HG03521 (cell line): ENCODE results near the gene CLEC2B.

Experiments
- ATAC-seq: cut with Tn5 transposase; IDR thresholded peaks from one replicate; pipeline ENCODE4 v1.9.1; 2021; ENCODE audit warnings: mild to moderate bottlenecking, moderate library complexity; ENCODE audit not compliant: unreplicated experiment

Gene CLEC2B

DNA sequence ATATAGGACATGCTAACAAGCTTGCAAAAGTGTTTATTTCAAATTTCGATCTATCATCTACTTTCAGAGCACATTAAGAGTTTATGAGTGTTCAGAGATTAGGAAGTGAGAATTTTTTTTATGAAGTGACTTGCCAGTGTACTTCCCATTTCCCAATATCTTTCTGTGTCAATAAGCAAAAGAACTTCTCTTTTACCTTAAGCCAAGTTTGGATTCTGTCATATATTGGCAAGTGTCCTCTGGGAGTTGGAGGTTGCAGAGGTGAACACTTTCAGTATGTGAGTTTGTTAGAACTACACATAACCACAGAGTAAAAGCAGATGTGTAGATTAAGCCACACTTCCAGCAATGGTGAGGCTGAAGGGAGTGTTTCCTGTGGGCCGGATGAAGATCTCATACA lies 58.5 kb downstream of the CLEC2B start:
- ATAC-seq, result no peak

GRCh38 chr12:9809866-9810265 lies 59.3 kb downstream of the CLEC2B start:
- no peak for ATAC-seq

GRCh38 chr12:9809338-9809737 lies 59.8 kb downstream of the CLEC2B start:
- no peak for ATAC-seq

DNA sequence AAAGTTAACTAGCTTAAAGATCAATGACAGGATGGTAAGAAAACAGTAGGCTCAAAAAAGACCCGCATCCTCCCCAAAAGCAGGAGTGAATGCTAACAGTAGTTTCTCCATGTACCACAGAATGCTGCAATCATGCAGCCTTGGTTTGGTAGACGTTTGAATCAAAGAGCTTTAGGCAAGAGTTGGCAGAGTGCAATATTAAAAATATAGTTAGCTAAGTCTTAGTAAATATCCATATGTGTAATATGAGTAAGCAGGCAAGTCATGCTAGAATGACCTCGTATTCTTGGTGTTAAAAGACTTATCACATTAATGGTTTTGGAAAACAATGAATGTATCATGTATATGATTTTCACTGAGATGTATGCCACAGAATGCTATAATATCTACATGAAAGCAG lies 60.6 kb downstream of the CLEC2B start:
- ATAC-seq, result no peak

DNA sequence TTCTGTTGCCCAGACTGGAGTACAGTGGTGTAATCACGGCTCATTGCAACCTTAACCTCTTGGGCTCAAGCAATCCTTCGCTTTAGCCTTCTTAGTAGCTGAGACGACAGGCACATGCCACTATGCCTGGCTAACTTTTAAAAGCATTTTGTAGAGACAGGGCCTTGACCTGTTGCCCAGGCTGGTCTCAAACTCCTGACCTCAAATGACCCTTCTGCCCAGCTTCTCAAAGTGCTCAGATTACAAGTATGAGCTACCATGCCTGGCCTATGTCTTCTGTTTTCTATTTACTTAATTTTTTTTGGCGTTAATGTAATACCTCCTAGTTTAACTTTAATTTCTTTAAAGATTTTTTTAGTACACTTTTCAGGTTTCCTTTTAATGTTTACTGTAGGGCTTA lies 62.4 kb downstream of the CLEC2B start:
- ATAC-seq, result no peak

- ATAC-seq, result no peak
Observed at GRCh38 chr12:9805883-9806282, 63.3 kb downstream of the CLEC2B start.
